HUES6 (cell line): Measurements from ENCODE around the gene KLHL35.
A peak's percentile ranks its signal among the peaks of the same experiment; 100 is the strongest.

Experiments
- H3K27ac ChIP-seq: 2 replicates; pipeline ENCODE4 v1.7.0; 2013; ENCODE audit warnings: low read depth, mild to moderate bottlenecking, low read length, inconsistent platforms
- H3K27me3 ChIP-seq: 2 replicates; pipeline ENCODE4 v1.6.1; 2013; ENCODE audit warnings: low read length; ENCODE audit not compliant: control insufficient read depth, insufficient read depth
- H3K36me3 ChIP-seq: 2 replicates; pipeline ENCODE4 v1.6.1; 2013; ENCODE audit warnings: low read length; ENCODE audit not compliant: control insufficient read depth, insufficient read depth
- H3K4me1 ChIP-seq: 2 replicates; pipeline ENCODE4 v1.6.1; 2013; ENCODE audit warnings: low read length; ENCODE audit not compliant: control insufficient read depth, insufficient read depth
- H3K4me3 ChIP-seq: 2 replicates; pipeline ENCODE4 v1.5.1; 2013; ENCODE audit warnings: low read depth, low read length
- H3K9ac ChIP-seq: one replicate; pipeline ENCODE4 v1.6.1; 2013; ENCODE audit warnings: mild to moderate bottlenecking, low read length
- H3K9me3 ChIP-seq: 2 replicates; pipeline ENCODE4 v1.6.1; 2013; ENCODE audit warnings: low read depth, low read length; ENCODE audit not compliant: control insufficient read depth, insufficient read depth

KLHL35 gene

DNA sequence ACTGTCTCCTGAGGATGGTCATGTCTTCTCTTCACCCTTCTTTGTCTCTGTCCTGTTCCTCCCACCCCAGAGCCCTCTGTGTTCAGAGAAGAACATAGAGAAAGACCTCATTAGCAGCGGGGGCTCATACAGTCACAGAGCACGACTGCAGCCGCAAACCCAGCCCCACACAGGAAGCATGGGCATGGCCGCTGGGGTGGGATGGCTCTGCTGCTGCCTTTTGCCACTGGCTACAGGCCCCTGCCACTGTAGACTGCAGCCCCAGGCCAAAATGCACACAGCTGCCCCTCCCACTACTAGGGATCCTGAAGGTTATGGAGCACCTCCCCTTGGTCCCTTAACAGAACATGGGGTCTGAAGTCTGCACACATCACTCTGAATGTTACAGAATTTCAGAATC is 34.9 kb upstream of the KLHL35 start:
- H3K9ac ChIP-seq: no peak overlapping the region
- H3K27ac ChIP-seq: no peak overlapping the region
- H3K36me3 ChIP-seq: no peaks in the 10 kb centered on the region

DNA sequence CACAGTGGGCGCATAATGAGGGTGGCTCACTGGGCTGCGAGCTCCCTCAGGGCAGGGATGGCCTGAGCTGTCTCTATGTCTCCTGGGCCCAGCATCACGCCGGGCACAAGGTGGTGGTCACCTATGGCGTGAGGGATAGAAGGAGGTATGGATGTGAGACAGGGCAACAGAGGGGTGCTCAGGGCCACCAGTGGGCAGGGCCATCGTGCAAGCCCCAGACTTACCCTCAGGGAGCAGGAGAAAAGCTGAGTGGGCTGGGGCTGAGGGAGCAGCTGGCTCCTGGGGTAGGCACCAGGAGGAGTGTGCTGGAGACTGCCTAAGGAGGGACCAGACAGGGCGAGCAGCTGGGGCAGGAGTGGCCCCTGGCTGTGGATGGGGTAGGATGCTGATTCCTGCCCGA is 34.3 kb upstream of the KLHL35 start:
- no peaks in the 10 kb centered on the region for H3K36me3 ChIP-seq
- no peak overlapping the region for H3K4me3 ChIP-seq
- no peaks in the 10 kb centered on the region for H3K9me3 ChIP-seq
- H3K9ac ChIP-seq: no peak overlapping the region
- H3K4me1 ChIP-seq: peaks cover 46% of the 10 kb centered on the region
- H3K27ac ChIP-seq: no peak overlapping the region
- H3K27me3 ChIP-seq: no peaks in the 10 kb centered on the region

More for the DNA sequence above, 34.9 kb upstream of the KLHL35 start:
- H3K4me1 ChIP-seq: peaks cover 41% of the 10 kb centered on the region
- no peak overlapping the region for H3K4me3 ChIP-seq
- no peaks in the 10 kb centered on the region for H3K9me3 ChIP-seq
- H3K27me3 ChIP-seq: no peaks in the 10 kb centered on the region

DNA sequence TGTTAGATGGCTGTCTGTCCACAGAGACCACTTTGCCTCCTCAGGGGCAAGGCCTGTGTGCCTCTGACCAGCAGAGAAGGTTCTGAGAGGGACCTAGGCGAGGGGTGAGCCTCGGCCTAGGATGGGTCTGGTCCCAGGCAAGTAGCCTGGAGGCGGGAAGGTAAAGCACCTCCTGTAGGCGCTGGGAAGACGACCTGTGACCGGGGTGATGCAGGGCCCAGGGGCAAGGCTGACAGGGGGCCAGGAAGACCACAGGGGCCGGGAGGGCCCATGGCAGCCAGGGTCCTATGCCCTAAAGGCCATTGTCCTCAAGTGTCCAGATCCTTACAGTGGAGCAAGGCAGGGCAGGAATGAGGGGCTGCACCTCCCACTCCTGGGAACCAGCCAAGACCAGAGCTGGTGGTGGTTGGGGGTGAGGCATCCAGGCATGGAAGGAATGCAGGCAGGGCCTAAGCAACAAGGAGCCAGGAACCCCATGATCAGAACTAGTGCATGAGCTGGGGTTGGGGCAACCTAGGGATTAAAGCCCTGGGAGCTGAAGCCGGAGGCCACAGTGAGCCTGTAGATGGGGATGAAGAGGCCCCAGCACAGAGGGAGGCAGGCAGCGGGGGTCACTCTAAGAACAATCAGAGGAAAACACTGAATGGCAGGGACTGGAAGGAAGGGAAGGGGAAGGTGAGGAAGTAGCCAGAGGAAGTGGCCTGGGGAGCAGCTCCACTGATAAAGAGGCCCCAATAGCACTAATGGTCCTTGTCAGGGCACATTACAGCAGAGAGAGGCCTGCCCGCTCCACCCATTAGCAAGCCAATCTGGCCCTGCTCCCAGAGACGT is 32.9 kb upstream of the KLHL35 start:
- no peak overlapping the region for H3K9ac ChIP-seq
- H3K27ac ChIP-seq: no peak overlapping the region
- no peaks in the 10 kb centered on the region for H3K27me3 ChIP-seq
- H3K36me3 ChIP-seq: no peaks in the 10 kb centered on the region
- peaks cover 57% of the 10 kb centered on the region for H3K4me1 ChIP-seq
- H3K9me3 ChIP-seq: no peaks in the 10 kb centered on the region
- H3K4me3 ChIP-seq: no peak overlapping the region

DNA sequence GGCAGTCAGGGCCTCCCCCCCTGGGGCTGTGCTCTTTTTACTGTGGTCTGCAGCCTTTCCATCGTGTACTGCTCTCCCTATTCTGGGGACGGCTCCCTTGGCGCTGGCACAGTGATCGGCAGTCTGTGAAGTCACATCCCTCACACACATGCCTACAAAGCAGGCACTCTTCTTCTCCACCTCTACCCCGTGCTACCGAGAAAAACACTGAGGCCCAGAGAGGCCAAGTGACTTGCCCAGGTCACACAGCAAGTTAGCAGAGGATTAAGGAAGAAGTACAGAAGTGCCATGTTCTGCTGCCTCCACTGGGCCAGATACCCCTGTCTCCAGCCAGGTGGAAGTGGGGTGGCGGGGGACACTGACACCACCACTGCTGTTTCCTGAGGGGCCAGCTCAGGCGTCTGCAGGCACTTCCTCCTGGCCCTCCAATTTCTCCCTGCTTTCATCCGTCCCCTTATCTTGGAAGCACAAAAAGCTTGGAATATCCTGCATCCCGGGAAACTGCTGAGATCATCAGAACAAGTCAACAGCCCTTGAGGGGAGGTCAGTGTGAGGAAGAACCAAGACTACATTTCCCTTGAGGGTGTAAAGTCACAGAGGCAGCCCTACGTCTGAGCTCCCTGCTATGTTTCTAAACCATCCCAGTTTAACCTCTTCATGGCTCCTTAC is 30.2 kb upstream of the KLHL35 start:
- Histone ChIP-seq H3K4me3 (no peak overlapping the region), H3K9me3 (no peaks in the 10 kb centered on the region), H3K4me1 (peaks cover 49% of the 10 kb centered on the region), H3K9ac (peak overlapping the region; percentile 1), H3K27me3 (no peaks in the 10 kb centered on the region), H3K36me3 (no peaks in the 10 kb centered on the region), H3K27ac (peak overlapping the region; percentile 50; the same call in 1 of the 2 replicates)

DNA sequence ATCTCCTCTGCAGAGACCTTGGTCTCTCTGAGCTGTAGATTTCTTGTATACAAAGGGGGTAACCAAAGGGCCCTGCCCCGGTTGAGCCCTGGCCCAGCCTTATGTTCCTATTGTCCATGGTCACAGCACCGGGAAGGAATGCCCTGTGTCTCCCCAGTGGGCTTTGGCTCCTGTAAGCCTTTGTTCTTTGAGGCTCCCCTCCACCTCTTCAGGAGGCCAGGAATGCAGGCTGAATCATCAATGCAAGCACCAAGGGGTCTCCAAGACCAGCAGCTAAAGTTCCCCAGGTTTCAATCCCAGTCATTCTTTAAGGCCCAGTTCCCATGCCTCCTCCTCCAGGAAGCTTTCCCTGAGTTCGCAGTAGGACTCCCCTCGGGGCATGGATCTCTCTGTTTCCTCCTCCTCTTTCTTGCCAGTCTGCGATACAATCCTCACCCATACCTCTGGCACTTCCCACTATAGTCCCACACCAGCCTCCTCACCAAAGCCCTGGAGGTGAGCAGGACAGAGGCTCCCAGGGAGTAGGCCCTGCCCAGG is 29.2 kb upstream of the KLHL35 start:
- Histone ChIP-seq H3K36me3 (no peaks in the 10 kb centered on the region), H3K4me3 (no peak overlapping the region), H3K4me1 (peaks cover 40% of the 10 kb centered on the region), H3K9me3 (no peaks in the 10 kb centered on the region), H3K9ac (peak overlapping the region; percentile 56), H3K27ac (peak overlapping the region; percentile 50; the same call in 1 of the 2 replicates), H3K27me3 (no peaks in the 10 kb centered on the region)

DNA sequence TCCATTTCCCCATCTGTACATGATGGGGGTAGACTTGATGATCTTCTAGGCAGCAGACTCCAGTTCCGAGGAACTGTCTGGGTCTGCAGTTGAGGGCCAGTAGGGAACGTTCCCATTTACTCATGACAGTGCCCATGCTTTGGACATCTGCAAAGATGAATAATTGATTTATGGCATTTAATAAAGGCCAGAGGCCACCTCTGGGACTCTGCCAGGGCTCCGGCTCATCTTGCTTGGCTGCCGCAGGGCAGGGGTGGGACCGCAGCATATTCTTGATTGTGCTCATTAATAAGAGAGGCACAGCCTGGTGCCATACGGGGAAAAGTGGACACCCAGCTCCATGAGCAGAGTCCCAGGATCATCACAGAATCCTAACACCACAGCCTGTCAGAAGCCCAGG is 28.1 kb upstream of the KLHL35 start:
- Histone ChIP-seq H3K27me3 (no peaks in the 10 kb centered on the region), H3K9me3 (no peaks in the 10 kb centered on the region), H3K36me3 (no peaks in the 10 kb centered on the region), H3K4me3 (no peak overlapping the region), H3K27ac (no peak overlapping the region), H3K4me1 (peaks cover 39% of the 10 kb centered on the region), H3K9ac (no peak overlapping the region)

DNA sequence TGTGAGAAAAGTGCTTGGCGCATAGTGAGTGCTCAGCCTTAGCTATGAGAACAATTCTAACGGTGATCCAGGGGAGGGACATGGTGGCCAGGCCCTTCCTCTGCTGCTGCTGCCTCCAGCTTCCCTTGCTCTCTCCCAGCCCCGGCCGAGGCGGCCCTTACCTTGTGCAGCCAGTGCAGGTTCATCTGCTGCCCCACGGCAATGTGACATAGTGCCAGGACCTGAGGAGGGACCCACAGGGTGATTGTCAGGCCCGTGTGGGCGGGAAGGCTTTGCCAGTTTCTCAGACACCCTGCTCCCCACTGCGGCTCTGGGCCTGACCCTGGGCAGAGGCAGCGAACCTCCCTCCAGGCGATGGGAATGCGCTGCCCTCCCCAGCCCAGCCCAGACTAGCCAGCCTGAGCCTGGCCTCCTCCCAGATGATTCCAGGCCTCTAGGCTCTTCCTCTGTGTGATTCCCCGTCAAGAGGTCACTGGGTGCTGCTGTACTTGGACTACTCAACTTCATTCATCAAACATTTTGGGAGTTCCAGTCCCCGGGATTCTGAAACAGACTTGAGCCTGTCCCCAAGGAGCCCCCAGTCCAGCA is 23.7 kb upstream of the KLHL35 start:
- Histone ChIP-seq H3K27me3 (no peaks in the 10 kb centered on the region), H3K9me3 (no peaks in the 10 kb centered on the region), H3K9ac (no peak overlapping the region)

DNA sequence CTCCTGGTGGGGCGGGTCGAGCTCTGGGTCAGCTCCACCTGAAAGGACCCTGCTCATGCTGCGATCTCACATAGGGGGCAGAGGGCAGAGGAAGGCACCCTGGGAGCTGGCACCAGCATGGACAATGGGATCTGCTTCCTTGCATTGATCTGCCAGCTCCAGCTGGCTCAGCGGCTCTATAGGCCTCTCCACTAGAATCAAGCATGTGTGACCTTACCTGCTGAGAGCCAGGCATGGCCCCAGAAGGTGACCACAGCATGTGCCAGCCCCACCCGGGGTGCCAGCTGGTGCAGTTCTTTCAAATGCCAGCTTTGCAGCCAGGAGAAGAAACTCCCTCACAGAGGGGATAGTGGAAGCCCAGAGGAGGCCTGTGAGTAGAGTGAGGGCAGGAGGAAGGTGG is 22.0 kb upstream of the KLHL35 start:
- Histone ChIP-seq H3K4me1 (peaks cover 4% of the 10 kb centered on the region; the same call in 1 of the 2 replicates), H3K27me3 (no peaks in the 10 kb centered on the region), H3K27ac (no peak overlapping the region), H3K36me3 (no peaks in the 10 kb centered on the region), H3K9ac (no peak overlapping the region), H3K4me3 (no peak overlapping the region), H3K9me3 (no peaks in the 10 kb centered on the region)

More for the DNA sequence above, 23.7 kb upstream of the KLHL35 start:
- Histone ChIP-seq H3K36me3 (no peaks in the 10 kb centered on the region), H3K4me1 (peaks cover 8% of the 10 kb centered on the region), H3K27ac (no peak overlapping the region), H3K4me3 (no peak overlapping the region)

DNA sequence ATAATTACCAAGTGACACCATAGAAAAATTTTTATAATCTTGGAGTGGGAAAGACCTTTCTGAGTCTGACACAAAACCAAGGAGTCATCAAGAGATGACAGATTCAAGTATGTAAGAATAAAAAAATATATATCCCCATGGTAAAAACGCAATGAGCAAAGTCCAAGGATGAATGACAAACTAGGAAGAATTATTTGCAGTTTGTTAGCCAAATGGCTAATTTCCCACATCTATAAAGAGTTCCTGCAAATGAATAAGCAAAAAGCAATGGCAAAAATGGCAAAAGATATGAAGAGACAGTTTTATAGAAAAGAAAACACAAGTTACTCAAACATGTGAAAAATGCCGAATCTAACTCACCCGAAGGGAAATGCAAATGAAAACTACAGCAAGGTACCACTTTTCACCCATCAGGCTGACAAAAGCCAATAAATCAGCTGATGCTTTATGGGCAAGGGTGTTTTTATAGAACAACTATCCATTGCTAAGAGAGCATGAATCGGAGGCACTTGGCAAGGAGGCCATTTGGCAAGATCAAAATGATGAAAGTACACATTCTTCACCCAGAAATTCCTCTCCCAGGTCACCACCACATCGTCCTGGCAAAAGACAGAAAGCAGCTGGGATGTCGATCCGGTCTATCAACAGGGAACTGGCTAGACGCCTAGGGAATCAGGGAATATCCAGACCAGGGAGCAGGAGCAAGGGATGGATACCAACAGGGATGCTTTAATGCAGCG is 21.1 kb upstream of the KLHL35 start:
- Histone ChIP-seq H3K9me3 (no peaks in the 10 kb centered on the region), H3K4me3 (no peak overlapping the region), H3K9ac (no peak overlapping the region)

DNA sequence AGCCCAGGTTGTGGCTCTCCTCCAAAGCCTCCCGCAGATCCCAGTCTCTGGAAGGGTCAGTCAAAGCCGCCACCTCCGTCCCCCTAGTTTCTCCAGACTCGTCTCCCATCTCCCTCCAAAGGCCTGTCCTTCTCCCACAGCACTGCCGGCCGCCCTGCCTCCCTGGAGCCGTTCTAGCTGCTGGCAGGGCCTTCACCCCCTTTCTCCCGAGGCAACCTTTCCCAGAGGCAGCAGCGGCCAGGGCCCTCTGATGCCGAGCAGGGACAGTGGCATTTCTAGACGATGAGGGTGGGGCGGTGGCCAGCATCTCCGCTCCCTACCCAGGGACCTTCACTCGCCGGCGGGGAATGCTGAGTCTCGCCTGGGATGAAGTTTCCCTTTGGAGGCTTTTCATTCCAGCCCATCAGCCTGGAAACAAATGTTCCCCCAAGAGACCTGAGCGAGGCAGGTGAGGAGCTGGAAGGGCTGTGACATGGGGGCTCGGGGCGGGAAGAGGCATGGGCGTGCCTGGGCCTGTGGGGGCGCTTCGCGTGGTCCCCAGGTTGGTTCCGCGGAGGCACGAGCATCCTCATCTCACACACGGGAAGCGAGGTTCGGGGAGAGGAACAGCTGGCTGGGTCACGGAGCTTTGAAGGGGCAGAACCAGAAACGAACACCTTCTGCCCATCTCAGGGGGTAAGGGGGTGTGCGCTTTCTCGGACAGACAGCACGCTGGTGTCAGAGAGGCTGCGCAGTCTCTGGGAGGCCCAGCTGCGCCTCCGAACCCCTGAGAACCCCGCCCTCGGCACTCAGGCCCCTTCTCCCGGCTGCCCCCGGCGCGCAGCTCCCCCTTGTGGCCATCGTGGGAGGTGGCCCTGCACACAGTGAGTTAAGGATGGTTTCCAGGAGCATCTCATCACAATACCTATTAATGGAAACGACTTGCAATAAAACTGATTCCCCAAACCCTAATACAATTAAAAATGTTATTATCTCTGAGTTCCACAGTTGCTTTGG is 18.1 kb upstream of the KLHL35 start:
- no peaks in the 10 kb centered on the region for H3K9me3 ChIP-seq
- no peaks in the 10 kb centered on the region for H3K36me3 ChIP-seq
- H3K27me3 ChIP-seq: no peaks in the 10 kb centered on the region
- H3K9ac ChIP-seq: no peak overlapping the region
- H3K4me1 ChIP-seq: no peaks in the 10 kb centered on the region
- H3K4me3 ChIP-seq: no peak overlapping the region
- H3K27ac ChIP-seq: no peak overlapping the region

More for the DNA sequence above, 21.1 kb upstream of the KLHL35 start:
- Histone ChIP-seq H3K36me3 (no peaks in the 10 kb centered on the region), H3K27ac (no peak overlapping the region), H3K27me3 (no peaks in the 10 kb centered on the region), H3K4me1 (peaks cover 4% of the 10 kb centered on the region; the same call in 1 of the 2 replicates)
